GM19240 (cell line): Measurements from ENCODE around the gene PEX7.
"Not testable (repeated sequence)": the region's sequence is repeated elsewhere in the genome, so short reads cannot be mapped to it uniquely, and the experiment has no call there.

Source experiments
- DNase-seq: peaks from one replicate; pipeline ENCODE4 v3.0.0; 2011; ENCODE audit warnings: low spot score; ENCODE audit not compliant: insufficient read length

Gene PEX7

DNA sequence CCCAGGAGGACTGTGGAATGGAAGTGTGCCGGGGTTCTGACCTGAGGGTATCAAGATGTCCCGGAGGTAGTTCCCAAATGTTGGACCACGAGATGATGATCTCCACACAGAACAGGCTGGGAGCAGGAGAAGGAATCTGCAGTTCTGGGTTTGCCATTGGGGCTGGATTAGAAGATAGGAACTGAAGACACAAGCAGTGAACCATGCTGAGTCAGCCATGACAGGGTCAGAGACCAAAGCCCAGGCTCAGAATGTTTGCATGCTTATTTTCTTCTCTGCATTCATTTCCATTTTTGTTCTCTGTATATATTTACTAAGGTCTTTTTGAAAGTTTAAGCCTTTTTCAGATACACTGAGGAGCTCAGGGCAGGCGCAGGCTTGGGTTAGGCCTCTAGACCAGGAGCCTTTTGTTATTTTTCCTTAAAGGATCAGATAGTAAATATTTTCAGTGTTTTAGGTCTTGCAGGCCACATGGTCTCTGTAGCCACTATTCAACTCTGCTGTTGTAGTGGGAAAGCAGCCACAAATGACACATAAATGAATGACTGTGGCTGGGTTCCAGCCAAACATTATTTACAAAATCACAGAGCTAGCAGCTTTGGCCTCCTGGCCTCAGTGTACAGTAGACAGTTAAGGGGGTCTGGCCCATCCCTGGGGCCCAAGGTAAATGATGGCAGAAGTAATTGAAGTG lies 128.2 kb downstream of the PEX7 start:
- DNase-seq: no peak

DNA sequence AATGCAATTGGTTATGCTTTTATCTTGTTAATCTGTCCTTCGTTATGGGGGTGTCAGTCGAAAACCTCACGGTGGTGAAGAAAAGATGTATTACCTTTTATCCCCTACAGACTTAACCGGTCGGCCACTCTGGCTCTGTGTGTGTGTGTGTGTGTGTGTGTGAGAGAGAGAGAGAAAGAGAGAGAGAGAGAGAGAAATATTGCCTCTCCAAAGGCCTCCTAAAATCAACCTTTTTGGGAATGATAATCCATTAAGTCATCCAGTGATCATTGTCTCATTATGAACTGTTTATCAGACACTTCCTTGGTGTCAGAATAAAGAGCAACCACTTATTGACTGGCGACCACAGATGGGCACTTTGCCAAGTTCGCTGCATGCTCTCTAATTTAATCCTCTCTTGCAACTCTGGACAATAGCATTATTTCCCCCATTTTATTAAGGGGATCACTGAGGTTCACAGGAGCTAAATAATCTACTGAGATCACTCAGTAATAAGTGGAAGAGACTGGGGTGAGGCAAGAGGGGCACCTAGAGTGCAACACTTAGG lies 130.4 kb downstream of the PEX7 start:
- DNase-seq: no peak

DNA sequence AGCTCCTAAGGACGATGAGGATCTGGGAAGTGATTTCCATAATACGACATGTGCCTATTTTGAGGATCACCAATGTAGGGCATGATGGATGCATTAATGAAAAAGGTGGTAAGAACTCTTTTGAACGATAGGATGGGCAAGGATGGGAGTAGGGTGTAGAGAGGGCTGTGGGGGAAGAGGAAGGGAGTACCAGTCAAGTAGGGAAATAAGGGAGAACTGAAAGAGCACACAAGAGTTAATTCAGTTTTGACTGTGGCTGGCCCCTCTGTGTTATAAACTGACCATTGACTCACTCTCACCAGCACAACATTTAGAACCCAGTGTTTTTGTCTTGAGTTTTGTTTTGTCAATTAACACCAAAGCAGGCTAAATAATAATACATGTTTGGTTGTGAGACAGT lies 132.7 kb downstream of the PEX7 start:
- no peak for DNase-seq

DNA sequence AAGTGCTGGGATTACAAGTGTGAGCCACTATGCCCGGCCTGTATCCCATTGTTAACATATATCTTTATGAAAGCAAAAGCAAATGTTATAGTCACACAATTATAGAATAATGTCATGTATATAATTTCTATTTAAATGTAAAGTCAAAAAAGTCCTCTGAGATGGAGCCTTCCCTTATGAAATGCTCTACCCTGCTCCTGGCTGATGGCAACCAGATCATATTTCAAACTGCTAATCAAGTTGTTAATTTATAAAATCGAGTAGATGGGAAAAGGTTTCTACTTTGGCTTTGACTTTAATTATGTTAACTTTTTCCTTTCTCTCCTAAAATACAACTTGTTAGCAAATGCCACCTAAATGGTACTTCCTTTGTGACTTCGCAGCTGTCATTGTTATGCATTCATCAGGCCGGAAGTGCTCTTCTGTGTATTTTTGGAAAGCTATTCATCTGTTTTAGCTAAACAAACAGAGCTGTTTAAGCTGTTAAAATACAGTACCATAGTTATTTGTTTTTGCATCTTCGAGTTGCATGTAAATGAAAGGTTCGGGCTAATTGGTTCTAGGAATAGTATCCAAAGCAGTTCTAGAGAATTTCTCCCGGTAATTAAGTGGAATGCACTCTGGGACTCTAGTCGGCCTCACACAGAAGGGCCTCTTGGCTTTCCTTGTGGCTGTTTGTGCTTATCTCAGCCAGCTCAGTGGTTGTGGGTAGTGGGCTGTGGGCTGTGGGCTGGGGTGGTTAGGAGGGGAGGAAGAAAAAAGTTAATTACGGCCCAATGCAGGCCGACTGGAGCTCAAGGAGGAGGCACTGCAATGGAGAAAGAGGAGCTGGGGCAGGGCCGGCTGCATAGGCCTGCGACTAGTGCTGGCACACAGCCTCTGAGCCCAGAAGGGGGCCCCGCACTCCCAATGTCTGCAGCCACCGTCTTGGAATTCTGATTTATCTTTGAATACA lies 134.5 kb downstream of the PEX7 start:
- no peak for DNase-seq

DNA sequence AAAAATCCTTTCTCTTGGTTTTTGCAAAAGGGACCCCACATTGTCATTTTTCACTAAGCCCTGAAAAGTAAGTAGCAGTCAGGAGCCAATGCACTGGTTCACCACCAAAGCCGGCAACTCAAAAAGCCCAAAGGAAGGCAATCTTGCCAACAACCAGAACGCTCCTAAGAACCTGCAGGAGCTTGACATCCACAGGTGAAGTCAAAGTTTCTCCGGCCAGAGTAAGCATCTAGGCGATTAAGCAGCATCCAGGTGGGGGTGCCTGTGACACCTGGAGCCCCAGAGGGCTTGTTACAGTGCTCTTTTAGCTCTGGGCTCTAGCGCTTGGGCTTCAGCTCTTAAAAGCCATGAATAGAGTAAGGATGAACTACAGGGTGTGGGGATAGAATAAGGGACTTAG lies 135.8 kb downstream of the PEX7 start:
- DNase-seq: no peak

DNA sequence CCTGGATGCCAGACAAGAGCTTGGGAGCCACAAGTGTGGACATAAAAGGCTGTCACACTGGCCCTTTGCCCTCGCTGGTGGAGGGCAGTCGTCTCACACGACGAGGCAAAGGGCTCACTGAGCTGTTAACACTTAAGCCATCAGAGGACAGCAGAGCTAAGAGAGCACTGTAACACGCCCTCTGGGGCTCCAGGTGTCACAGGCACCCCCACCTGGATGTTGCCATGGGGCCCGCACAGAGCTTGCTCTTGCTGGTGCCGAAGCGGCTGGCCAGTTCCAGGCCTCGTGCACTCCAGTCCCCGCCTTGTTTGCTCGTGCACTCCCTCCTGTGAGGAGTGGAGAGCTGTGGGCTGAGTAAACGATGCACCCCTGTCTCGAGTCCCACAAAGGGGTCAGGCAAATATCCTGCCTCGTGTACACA lies 137.1 kb downstream of the PEX7 start:
- DNase-seq: no peak

DNA sequence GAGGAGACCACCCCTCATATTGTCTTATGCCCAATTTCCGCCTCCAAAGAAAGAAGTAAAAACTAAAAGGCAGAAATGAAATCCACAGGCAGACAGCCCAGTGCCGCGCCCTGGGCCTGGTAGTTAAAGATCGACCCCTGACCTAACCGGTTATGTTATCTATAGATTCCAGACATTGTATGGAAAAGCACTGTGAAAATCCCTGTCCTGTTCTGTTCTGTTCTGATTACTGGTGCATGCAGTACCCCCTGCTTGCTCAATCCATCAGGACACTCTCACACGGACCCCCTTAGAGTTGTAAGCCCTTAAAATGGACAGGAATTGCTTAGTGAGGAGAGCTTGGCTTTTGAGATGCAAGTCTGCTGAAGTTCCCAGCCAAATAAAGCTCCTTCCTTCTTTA lies 137.5 kb downstream of the PEX7 start:
- not testable (repeated sequence) for DNase-seq

DNA sequence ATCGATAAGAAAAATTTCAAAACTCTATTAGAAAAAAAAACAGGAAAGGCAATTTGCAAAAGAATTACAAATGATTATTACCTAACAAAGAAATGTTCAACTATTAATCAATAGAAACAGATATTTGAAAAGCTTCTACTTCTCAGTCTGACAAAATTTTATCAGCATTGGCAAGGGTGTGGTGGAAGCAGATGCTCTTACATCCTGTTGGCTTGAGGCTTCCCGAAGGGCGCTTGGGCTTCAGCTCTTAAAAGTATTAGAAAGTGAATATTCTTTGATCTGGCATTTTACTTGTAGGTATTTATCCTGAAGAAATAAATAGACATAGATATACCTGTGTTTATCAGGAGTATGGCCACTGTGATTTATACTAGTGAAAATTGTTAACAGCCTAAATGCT lies 138.4 kb downstream of the PEX7 start:
- DNase-seq: no peak

DNA sequence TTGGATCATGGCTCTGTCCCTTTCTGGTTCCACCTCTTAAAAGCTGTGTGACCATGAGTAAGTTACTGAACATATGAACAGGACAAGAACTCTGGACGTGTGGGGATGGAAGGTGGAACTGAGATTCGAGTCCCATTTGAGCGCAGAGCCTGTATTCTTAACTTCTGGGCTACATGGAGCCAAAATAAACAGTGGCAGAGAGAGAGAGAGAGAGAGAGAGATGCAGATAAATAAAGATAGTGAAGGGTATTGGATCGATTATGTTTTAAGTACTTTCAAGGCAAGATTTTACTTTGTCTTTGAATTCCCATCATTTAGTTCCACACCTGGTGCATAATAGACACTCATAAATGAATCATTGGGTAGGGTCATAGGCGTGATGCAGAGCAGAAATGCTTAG lies 139.5 kb downstream of the PEX7 start:
- DNase-seq: no peak

DNA sequence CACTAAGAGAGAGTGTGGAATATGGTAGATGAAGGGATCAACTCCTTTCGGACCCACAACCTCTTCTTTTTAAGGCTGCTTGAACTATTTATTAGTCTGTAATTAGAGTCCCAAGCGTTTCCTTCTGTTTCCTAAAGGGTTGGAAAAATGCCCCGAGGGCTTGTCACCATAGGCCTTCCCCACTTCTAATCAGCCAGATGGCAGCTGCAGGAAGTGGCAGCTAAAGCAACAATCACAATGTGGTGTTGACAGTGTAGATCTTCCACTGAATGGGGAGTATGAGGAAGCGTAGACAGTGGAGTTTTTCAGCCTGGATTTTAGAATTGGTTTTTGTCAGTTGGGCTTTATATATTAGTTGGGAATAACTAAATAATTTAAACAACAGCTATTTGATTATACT lies 140.3 kb downstream of the PEX7 start:
- no peak for DNase-seq

DNA sequence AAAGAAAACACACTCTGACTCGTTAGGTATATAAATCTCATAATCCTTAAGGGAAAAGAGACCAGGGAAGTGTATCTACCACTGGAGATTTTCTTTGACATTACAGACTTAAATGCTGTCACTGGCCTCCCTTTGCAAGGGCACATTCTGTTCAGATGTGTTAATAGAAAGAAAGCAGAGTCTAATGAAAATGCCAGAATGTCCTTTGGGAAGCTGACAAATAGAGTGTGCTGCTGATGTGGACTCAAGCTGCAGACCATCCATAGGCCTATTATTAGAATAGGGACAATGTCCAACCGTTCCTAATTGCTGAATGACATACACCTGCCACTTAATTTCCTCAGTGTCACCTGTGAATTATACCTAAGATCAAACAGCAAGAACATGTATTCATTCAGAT lies 140.9 kb downstream of the PEX7 start:
- DNase-seq: no peak
